ENCODE measurements around the gene SCNN1A. TPM values are rescaled to one million over a fixed set of nuclear protein-coding genes. Genes with fewer than 3 reads are reported as not detected.
"Not testable (repeated sequence)": the region's sequence is repeated elsewhere in the genome, so short reads cannot be mapped to it uniquely, and the experiment has no call there.

The SCNN1A gene
- total RNA-seq, 1 donor from 2014 or later, result 10.2 TPM

GRCh38 chr12:6347367-6348338 is 27.7 kb downstream of the SCNN1A start:
- DNase-seq, result no peak

- DNase-seq, result no peak
These were observed 28.4 kb downstream of the SCNN1A start for GRCh38 chr12:6346942-6347341.

GRCh38 chr12:6346235-6346832 is 29.0 kb downstream of the SCNN1A start:
- DNase-seq, result no peak

- no peak for DNase-seq
These were observed 29.9 kb downstream of the SCNN1A start for GRCh38 chr12:6345319-6346091.

GRCh38 chr12:6344101-6344660 is 31.2 kb downstream of the SCNN1A start:
- DNase-seq, result not testable (repeated sequence)

GRCh38 chr12:6343518-6343917 is 31.8 kb downstream of the SCNN1A start:
- no peak for DNase-seq

- no peak for DNase-seq
These were observed 33.0 kb downstream of the SCNN1A start for GRCh38 chr12:6342140-6342889.

GRCh38 chr12:6341417-6342139 is 33.8 kb downstream of the SCNN1A start, which contains the start of gene TNFRSF1A:
Gene TNFRSF1A, minus strand, starts transcription at chr12:6342076. Its CDS starts 262 bp downstream, at chr12:6341814.
- peak; percentile 88 for DNase-seq

- no peak for DNase-seq
These were observed 34.5 kb downstream of the SCNN1A start for GRCh38 chr12:6340745-6341416.

- no peak for DNase-seq
These were observed 35.2 kb downstream of the SCNN1A start for GRCh38 chr12:6340032-6340638.

GRCh38 chr12:6338955-6339354 is 36.4 kb downstream of the SCNN1A start:
- no peak for DNase-seq

GRCh38 chr12:6338536-6338935 is 36.8 kb downstream of the SCNN1A start:
- DNase-seq, result not testable (repeated sequence)

- DNase-seq, result no peak
These were observed 37.4 kb downstream of the SCNN1A start for GRCh38 chr12:6337958-6338433.

- no peak for DNase-seq
These were observed 38.2 kb downstream of the SCNN1A start for GRCh38 chr12:6336889-6337853.

GRCh38 chr12:6336079-6336888 is 39.1 kb downstream of the SCNN1A start:
- DNase-seq, result peak; percentile 98

- no peak for DNase-seq
These were observed 39.8 kb downstream of the SCNN1A start for GRCh38 chr12:6335451-6336078.

GRCh38 chr12:6334940-6335450 is 40.4 kb downstream of the SCNN1A start:
- no peak for DNase-seq

Measured in skin of body (tissue), 2 donors.